Activated gamma-delta T cell treated with Interleukin-2 at 50 U/mL for 16 hours (primary cell): ENCODE measurements around the gene STX16.

Experiments
- DNase-seq: peaks from one replicate; pipeline ENCODE4 v3.0.0-alpha.2; 2020

STX16 gene, protein sequence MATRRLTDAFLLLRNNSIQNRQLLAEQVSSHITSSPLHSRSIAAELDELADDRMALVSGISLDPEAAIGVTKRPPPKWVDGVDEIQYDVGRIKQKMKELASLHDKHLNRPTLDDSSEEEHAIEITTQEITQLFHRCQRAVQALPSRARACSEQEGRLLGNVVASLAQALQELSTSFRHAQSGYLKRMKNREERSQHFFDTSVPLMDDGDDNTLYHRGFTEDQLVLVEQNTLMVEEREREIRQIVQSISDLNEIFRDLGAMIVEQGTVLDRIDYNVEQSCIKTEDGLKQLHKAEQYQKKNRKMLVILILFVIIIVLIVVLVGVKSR

DNA sequence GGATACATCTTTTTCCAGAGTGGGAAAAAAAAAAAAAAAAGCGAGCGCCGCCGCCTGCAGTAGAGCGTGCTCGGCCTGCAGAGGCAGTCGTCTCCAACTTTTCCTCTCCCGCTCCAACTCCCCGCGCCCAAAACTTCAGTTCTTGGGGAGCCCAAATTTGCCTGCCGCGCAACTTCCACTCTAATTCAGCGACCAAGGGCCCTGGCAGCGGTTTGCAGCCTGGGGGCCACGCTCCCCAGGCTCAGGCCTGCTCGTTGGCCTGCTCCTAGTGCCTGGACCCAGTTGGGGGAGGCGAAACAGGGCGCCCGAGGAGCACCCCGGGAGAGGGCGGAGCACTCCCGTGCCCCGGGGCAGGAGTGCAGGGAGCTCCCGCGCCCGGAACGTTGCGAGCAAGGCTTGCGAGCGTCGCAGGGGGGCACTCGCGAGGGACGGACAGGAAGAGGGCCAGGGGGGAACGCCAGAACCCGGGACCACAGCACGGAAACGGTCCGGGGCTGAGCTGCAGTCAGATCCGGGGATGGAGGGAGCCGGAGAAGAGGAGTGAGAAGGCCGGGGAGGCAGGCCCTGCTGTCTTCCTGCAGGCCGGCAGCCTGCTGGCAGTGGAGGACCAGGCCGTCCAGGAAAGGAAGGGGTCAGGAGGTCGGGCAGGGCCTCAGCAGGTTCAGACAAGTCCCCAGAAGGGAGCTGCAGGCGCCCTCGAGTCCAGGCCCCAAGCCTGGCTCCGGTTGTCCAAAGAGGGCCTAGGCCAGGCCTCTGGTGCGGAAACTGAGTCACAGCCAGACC is at the start of gene STX16:
STX16 (plus strand) TSS at position 508 of the 783 bp plus-strand sequence. CDS start 724 bp downstream, outside the sequence.
- DNase-seq = peak; percentile 83

DNA sequence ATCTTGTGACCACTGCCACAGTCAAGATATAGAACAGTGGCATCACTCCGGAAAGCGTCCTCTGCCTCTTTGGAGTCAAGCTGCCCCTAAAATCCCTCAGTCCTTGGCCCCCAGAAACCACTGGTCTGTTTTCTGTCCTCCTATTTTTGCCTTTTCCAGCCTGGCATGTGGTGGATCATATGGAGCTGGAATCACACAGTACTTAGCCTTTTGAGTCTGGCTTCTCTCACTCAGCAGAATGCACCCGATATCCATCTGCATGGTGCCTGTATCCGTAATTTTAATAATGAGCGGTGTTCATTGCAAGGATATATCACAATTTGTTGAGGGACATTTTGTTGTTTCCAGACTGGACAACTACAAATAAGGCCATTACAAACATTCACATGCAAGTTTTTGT is 49.0 kb upstream of the STX16 start:
- no peak for DNase-seq

DNA sequence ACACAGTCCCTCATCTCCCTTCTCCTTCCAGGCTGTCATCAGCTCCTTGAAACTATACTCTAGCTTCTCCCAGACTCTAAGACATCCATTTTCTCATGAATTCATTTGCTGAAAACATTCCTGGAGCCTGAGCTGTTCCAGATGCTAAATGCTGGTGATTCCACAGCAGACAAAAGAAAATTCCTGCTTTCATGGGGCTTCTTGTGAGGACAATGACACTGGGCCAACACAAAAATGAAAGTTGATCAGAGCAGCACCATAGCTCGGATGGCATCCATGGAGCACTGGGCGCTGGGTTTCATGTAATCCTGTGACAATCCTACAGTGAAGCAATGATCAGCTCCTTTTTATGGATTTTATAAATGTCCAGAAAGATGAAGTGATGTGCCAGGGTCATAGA is 47.4 kb upstream of the STX16 start:
- DNase-seq = no peak

DNA sequence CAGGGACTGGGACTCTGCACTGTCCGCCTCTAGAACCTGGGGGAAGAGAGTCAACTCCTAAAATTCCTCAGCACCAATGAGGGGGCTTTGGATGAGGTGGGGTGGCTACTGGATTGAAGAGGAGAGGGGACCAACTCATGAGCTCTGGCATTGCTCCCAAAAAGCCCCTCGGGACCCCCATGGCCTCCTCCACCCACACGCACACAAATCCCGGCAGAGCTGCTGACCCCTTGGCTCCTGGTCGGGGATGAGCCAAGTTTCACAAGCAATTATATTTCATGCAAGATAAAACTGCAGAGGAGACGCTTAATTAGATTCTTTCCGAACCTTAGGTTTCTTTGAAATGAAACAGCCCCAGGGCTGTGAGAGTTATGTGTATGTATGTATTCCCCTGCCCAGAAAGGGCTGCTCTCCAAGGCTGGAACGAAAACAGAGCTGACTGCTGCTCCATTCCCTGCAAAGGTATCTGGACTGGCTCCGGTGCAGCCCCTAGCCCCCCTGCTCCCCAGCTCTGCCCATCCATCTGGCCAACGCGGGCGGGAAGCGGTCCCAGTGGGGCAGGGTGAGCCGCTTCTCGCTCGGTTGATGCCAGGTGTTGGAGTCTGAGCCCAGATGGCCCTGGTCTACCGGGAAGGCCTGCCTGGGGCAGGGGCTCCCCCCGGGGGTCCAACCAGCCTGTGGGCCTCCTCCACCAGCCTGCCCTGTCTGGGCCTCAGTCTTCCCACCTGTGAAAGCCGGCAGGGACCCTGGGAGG is 46.8 kb upstream of the STX16 start:
- DNase-seq = no peak

DNA sequence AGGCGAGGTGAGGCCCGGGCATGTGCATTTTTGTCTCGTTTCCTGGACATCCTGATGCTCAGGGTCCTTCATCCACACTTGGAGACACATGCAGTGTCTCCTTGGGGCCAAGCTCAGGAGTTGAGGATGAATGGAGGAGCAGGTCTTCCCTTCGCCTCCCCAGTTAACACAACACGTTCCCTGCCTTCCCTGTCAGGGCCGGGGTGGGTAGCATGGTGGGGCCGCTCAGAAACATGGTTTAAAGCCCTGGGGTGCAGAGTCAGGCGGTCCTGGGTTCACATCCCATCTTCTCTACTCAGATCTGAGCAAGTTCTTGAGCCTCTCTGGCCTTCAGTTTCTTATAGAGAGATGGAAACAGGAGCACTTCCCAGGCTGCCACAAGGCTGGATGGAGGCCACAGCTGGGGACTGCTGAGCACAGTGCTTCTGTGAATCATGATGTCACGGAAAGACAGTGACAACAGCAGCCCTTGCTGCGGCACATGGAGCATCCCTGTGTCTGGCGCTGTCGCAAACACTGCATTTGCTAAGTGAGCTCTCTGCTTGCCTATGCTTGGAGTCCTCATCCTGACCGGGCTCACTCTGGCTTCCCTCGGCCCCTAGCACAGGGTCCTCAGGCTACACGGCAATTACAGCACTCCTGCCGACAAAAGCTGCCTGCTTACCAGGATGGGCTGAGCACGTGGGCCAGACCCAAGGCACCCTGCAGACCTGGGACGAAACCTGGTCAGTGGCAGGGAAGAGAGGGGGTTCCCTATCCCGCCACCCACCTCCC is 45.6 kb upstream of the STX16 start:
- no peak for DNase-seq

DNA sequence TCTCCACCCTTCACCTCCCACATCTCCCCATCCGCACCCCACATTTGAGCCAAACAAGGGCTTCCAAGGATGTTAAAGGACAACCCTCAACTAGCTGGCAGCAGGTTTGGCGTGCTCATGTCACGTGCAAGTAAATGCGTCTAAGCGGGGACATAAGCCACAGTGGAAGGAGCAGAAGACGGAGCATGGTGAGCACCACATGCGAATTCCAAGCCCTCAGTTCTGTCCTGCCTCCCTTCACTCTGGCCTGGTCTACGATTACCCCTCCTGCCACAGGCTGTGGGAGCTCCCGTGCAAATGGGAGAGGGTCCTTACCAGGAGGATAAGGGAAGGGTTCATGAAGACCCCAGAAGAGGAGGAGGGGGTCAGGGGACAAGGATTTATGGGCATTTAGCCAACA is 44.9 kb upstream of the STX16 start:
- DNase-seq = no peak

DNA sequence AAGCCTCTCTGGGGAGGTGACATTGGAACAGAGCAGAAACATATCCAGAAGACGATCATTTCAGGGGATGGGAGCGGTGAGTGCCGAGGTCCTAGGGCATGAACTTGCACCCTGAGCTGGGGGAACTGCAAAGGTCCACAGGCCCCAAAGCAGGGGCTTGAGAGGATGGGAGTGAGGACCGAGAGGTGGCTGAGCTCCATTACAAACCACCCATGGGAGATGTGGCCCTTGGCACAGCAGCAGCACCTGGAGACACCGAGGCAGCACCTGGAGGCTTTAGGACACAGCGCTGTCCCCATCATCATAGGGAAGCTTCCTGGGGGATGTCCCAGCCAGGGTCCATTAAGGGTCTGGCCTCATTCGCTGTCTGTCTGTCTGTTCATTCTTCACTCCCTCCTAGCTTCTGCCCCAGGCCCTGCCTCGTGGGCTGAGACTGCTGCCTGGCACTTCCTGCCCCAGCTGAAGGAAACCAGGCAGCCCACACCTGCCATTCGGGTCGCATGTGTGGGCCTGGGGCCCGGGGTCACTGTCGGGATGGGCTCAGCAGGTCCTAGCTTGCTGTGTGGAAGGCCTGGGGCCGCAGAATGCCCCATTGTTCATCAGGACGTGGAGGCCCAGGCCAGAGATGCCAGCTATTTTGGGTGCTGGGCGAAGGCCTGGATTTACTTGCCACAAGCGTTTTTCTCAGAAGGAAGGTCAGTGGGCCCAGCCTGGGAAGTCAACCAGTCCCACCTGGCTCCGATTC is 42.8 kb upstream of the STX16 start:
- no peak for DNase-seq

DNA sequence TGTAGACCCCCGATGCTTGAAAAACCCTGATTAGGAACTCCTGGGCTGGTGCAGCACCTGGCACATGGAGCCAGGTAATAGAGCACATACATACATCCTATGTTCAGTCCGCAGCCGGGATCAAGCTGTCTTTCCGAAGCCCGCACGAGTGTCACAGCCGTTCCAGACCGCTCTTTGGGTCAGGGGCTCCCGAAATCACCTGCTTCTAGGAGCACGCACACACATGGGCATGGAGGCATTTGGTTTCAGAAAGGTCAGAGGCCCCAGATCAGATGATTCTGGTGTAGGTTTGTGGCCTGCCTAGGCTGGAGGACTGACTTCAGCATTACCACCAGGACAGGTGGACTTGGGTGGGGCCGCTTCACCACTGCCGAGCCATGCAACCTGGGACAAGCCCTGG is 42.1 kb upstream of the STX16 start:
- DNase-seq = no peak

DNA sequence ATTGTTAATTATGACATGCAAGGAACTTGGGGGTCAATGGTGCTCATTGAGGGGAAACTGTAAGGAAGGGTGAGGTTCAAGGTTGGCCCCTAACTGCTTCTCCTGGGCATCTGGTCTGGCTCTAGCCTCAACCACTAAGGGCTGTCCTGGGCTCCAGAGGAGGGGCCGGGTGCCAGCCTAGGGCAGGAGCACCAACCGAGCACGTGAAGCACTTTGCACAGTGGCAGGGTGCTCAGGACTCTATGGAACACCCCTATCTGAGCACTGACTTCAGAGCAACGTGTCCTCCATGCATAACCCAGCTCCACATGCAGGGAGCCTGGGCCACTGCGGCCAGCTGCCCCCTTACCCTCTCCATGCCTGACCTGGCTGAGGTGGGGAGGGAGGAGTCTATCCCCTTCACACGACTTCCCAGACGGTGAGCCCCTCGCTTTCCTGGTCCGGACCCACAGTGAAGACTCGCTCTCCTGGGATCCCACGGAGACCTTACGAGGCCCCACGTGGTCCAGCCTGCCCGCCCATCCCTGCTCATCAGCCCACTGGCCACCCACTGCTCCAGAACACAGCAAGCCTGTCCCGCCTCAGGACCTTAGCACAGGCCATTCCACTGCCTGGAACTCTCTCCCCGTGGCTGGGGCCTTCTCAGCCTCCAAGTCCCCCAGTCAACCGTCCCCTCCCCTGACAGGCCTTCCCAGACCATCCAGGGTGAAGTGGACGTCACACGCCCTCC is 40.8 kb upstream of the STX16 start:
- DNase-seq = no peak

DNA sequence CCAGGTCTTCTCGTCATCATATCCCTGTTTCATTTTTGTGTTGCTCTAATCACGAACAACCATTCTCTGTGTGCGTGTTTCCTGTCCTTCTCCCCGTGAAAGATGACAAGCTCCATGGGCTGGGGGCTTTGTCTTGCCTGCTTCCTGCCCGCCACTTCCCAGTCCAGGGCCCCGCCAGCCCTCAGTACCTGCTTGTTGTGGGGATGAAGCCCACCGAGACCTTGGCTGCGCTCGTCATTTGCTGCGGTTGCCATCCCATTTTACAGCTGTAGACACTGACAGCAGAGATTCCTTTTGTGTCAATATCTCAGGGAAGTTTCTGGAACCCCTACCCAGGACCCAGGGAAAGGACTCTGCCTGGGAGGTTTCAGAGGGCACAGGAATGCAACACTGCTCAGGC is 40.3 kb upstream of the STX16 start:
- no peak for DNase-seq

DNA sequence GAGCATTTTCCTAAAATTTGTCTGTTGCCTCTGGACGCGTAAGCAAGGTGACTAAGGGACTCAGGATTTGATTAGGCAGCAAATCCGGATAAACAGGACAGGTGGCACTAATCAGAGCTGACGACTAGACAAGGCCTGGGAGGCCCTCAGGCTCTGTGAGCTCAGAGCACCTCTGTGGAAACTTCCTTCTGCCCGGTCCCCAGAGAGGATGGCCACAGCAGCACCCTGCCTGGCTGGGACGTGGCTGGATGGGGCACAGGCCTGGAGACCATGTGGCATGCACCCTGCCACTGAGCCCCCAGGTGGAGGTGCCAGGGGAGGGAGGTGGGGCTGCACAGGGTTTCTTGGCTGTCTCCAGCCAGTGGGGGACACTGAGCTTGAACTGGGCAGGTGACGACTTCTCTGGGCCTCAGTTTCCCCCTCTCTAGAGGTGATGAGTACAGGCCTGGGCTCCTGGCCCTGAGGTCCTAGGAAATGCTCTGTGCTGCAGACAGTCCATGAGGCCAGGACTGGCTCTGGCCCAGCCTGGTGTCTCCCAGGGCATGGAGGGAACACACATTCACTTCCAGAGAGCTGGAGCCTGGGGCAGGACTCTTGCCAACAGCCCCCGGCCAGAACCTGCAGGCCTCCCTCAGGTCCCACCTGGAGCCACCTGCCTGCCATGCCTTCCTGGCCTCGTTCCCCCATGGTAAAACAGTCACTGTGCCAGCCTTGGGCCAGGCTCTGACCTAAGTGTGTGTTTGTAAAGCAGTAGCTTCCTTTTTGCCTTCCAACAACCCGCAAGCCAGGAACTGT is 39.6 kb upstream of the STX16 start:
- DNase-seq = no peak

DNA sequence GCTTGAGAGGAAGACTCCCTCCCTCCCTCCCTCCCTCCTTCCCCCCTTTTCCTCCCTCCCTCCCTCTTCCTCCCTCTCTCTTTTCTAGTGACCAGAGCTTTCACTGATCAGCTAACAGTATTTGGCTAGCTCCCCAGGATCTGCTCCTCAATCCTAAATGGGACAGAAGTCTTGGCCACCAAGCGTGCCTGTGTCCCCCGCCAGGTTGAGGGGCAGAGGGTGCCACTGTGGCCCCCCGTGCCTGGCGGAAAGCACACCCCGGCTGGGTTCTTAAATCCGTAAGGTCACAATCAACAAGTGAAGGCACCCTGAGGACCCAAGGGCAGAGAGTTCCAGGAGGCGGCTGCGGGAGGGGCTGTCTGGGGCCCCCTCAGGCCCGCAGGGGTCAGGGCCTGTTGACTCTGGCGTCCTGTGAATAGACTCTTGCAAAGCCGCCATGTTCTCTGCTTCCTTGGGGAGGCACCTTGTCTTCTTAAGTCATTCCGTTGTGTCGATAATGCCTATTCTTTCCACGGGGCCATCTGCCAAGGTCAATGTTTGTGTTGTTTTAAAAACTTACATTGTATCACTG is 38.9 kb upstream of the STX16 start:
- no peak for DNase-seq

DNA sequence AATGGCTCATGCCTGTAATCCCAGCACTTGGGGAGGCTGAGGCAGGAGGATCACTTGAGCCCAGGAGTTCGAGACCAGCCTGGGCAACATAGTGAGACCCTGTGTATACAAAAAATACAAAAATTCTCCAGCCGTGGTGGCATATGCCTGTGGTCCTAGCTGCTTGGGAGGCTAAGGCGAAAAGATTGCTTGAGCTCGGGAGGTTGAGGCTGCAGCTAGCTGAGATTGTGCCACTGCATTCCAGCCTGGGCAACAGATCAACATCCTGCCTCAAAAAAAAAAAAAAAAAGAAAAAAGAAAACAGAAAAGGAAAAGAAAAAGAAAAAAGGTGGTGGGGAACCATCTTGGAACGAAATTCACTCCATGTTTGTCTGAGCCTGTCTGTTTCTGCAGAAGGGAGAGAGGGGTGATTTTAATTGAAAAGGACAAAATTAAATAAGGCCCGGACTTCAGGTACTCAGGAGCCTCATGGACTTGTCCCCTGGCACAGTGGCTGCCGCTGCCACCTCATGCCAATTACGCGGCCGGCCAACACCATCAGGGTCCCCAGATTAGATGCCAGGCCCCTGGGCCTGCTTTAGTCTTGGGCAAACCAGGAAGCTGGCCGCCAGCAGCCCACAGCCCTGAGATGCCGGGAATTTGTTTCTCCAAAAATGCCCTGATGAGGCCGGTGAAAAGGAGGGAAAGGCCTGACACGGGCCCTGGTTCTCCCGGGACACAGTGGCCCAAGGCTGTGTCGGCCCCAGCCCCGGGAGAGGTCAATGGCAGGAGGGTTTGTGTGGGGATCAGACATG is 37.8 kb upstream of the STX16 start:
- DNase-seq = no peak

DNA sequence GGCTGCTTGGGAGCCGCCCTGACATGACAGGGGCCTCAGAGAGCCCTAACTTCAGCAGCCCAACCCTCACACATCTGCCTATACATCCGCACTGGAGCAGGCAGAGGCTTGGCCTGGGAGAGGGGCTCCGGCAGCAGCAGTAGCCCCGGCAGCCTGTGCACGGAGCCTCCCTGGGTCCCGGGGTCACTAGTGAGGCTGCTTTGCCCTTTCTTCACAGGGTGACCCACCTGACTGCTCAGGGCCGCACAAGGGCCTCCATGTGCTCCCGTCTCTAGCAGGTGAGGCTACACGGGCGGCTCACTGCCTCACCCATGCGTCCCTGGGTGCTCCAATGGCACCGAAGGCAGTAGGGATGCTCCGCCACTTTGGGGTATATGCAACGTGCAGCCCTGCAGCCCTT is 36.7 kb upstream of the STX16 start:
- DNase-seq = no peak

DNA sequence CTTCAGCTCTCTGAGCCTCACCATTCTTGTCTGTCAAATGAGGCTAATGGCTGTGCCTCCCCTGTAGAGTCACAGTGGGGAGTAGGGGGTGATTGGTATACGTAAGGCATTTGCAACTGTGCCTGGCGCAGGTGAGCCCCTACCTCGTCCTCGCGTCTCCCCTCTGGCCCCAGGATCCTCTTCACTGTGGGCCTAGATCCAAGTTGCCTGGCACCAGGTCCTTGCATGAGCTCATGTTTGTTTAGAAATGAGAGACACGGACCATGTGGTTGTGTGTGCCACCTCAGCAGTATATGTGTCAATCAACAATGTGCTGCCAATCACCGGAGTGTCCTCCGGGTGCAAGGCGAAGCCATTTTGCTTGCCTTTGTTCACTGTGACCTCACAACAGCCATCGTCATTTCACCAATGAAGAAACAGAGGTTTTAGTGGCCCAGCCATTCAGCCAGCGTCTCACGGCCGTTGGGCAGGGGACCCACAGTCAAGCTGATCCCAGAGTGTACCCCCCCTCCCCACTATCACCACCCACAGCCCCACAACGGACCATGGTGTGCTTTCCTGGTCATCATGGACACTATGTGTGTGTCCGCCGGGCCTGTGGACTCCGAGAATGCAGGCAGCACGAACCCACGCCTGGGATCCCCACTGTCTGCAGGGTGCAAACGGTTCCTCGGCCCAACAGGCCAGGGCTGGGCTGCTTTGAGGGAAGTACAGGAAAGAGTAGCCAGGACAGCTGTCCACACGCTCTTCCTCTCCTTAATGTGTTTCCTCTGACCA is 35.9 kb upstream of the STX16 start:
- no peak for DNase-seq

DNA sequence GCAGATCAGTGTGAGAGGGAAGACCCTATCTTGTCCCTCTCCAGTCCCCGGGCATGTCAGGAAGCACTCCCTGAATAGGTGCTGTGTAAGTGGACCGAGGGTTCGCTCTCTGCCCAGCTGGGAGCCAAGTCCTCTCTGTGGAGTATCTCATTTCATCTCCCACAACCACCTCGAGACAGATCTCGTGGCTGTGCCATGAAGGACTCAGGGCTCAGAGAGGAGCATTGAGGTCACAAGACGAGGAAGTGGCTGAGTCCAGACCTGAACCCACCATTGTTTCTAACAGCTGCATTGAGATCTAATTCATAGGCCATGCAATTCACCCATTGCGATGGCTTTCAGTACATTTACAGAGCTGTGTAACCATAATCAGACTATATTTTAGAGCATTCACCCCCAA is 34.7 kb upstream of the STX16 start:
- DNase-seq = no peak

DNA sequence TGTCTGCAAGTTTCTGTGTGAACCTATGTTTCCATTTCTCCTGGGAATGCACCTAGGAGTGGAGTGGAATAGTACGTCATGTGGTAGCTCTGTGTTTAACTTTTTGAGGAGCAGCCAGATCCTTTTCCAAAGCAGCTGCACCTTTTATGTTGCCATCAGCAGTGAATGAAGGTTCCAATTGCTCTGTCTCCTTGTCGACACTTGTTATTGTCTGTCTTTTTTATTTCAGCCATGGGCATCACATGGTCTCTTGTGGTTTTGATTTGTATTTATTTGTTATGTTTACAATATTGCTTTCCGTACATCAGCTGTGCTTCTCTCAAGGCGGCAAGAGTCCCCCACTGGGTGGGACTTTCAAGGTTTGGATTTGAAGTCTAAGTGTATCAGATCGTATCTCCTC is 33.9 kb upstream of the STX16 start:
- no peak for DNase-seq

DNA sequence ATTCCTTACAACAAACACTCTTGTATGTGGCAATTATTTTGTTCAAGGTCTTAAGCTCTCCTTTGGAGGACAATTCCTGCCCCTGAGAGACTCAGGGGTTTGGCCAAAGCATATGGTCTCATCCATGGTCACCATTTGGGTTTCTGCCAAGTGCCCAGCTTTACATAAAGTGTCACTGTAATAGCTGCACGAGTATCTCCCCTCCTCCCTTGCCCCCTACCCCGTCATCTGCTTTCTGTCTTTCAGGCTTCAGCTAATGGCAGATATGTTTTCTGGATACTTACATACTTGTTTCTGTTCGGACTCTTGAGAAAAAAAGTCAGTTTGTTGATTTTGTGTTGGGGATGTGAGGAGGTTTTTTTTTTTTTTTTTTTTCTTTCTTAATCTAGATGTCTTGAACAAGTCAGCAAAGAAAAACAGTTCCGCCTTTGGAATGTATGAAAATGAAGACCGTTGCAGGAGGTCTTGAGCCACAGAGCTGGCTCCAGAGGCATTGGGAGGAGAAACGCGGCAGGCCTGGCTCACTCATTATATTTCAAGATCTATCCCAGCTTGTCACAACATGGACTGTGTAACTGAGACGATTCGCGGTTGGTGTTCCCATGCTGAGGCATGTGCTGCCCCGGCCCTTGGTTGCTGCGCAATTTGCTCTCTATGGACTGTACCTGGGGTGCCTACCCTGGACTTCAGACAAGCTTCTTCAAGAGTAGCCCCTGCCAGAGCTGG is 32.6 kb upstream of the STX16 start:
- DNase-seq = no peak
